ENCODE results near the gene RFPL1.
A peak's percentile ranks its signal among the peaks of the same experiment; 100 is the strongest.
"Not testable (repeated sequence)": the region's sequence is repeated elsewhere in the genome, so short reads cannot be mapped to it uniquely, and the experiment has no call there.

Gene RFPL1

DNA sequence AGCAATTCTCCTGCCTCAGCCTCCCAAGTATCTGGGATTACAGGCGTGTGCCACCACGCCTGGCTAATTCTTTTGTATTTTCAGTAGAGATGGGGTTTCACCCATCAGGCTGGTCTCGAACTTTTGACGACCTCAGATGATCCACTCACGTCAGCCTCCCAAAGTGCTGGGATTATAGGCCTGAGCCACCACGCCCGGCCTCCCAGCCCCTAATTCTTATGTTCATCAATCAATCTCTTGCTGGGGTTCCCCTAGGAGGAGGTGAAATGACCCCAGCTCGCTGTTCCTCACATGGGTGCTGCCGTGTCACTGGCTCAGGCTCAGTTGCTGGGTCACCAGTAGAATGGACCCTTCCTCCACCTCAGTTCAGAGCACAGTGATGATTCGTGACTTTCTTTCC, at the start of gene RFPL1:
Gene RFPL1 (plus strand): TSS at position 301 of the 400 bp plus-strand sequence.
- DNase-seq: not testable (repeated sequence)

DNA sequence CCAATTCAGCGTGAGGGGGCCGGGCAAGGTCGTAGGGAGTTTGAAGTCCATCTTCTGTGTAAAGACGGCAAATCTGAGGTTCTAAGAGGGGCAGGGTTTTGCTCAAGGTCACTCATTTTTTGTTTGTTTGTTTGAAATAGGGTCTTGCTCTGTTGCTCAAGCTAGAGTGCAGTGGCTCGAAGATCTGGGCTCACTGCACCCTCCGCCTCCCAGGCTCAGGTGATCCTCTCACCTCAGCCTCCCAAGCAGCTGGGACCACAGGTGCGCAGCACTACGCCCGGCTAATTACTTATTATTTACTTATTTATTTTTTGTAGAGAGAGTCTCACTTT, 49.7 kb upstream of the RFPL1 start:
- DNase-seq: no peak

DNA sequence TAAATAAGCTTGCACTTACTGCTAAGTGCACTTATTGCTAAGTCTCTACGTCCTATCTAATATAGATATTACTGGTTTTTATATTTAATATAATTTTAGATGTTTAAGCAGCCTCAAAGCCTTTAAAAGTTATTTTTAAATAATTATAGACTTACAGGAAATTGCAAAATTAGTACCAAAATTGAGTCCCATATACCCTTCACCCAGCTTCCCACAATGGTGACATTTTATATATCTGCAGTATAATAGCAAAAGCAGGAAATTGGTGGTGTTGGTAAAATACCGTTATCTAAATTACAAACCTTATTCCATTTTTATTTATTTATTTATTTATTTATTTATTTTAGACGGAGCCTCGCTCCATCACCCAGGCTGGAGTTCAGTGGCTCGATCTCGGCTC, 48.1 kb upstream of the RFPL1 start:
- no peak for DNase-seq

DNA sequence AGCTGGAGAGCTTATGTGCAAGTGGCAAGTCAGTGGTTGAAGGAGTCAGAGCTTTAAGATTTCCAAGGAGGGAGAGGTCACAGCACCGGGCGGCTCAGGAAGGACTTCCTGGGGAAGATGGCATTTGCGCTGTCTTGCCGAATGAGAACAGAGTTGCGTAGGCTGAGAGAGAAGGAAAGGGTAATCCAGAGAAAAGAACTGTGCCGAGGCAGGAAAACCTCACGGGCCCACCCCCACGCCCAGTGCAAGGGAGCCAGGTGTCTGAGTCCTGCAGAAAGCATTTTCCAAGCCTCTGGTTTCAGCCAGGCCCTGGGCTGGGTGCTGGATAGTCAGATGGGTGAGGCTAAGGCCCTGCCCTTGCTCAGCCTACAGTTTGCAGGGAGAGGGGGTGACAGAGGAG, 46.8 kb upstream of the RFPL1 start:
- DNase-seq: no peak

DNA sequence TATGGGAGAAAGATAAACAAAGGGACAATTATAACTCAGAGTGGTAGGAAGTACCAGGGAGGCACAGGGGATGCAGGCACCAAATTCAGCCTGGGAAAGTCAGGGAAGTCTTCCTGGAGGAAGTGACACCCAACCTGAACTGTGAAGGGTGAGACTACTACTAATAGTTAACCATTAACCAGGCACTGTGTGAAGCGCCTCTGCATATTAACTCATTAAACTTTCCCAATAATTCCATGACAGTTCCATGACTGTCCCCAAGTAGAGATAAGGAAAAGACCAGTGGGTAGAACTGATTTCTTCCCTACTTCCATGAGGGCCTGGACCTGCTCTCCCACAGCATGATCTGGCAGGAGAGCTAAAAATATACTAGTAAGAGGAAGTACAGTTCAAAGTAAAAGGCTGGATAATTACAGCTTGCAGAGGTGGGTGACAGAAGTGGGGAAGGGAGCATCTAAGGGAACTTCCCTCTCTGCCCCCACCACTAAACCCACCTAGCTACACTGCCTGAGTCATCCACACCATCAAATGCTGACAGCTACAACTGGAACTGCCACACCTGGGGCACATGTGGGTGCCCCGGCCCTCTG, 45.3 kb upstream of the RFPL1 start:
- peak; percentile 37 to 68 for DNase-seq

DNA sequence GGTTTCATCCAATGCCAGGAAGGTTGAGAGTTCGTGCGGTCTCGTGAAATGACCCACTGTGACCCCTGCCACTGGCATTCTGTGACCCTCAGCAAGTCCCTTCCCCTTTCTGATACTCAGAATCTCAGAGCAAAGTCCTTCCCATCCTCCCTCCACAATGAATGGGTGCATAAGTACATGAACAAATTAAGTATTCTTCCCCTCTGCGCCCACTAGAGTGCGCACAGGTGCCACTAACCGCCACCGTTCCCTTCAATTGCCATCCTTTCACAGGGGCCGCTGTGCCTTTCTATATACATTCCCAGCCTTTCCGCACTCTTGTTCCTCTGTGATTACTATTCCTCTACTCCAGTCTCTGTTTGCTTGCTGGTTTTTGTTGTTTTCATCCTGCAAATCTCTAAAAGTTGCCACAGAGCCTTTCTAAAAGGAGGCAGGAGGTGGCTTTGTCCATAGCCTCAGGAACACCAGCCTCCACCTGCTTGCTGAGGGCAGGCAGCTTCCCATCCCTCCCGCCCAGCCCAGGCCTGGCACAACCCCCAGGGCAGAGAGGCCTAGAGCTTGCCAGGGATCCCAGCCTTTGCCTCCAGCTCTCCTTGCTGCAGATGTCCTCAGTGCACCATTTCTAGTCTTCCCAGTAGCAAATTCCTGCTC, 43.3 kb upstream of the RFPL1 start:
- DNase-seq: peak; percentile 86 to 96

DNA sequence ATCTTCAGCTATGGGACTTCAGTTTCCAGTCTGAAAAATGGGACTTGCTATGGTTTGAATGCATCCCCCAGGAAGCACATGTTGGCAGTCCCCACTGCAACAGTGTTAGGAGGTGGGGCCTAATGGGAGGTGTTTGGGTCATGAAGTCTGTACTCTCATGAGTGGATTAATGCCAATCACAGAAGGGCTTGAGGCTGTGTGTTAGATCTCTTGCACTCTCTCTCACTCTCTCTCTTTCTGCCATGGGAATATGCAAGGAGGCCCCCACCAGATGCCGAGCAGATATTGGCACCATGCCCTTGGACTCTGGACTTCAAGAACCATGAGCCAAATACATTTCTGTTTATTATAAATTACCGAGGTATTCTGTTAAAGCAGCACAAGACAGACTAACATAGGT, 42.3 kb upstream of the RFPL1 start:
- DNase-seq: no peak

DNA sequence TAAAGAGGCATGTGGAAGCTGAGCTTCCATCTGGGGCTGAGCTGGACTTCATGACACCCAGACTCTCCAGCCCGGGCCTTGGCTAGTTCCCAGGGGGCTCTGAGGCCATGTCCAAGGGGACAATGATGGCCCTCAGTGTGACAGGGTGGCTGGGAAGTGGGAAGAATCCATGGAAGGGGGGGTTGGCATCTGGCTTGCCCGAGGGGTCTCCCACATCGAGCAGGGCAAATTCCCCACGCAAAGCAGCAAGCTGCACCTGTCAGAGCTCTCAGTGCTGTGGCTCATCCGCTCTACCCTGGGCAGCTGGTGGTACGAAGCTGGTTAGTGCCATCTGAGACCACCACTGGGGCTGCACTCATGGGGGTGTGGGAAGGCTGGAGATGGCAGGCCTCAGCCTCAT, 40.6 kb upstream of the RFPL1 start:
- no peak for DNase-seq

DNA sequence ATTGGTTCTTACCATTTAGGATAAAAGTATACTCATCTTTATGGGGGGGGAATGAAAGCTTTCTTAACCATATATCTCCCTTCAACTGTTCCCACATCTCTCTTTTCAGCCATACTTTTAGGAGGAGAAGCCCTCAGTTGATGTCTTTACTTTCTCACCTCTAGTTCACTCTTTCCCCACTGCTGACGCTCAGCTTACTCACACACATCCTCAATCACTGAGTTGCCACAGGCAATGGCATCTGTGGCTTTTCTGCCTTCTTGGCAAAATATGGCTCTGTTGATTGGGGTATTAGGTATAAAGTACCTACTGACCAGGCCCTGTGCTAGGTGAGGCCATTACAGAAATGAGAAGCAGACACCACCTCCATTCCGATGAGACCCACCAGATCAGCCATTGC, 37.8 kb upstream of the RFPL1 start:
- no peak for DNase-seq

DNA sequence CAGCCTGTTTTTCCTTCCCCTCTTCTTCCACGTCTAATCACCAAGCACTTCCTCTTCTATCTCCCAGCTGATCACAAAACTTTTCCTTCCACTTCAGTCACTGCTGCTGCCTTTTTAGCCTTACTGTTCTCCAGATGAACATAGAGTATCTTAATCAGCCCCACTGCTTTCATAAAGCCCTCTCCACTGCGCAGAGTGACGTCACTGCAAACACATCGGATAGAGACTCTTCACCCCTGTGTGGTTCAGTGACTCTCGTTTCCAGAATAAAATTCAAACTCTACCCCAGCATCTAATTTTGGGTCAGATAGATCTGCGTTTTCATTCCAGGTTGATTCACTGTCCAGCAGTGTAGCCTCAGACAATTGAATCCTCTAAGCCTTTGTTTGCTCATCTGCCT, 36.8 kb upstream of the RFPL1 start:
- not testable (repeated sequence) for DNase-seq

DNA sequence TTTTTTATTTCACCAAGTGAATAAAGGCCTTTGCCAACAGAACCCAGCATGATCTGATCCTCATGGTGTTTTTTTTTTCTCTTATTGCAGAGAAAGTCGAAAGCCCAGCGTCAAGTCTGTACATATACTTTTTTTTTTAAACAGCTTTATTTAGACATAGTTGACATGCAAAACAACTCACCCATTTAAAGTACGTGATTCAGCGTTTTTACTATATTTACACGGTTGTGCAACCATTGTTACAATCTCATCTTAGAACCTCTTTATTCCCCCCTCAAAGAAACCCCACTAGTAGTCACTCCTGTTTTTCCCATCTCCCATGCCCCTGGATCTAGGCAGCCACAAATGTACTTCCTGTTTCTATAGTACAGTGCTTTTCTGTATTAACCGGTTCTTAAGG, 29.4 kb upstream of the RFPL1 start:
- DNase-seq: no peak

DNA sequence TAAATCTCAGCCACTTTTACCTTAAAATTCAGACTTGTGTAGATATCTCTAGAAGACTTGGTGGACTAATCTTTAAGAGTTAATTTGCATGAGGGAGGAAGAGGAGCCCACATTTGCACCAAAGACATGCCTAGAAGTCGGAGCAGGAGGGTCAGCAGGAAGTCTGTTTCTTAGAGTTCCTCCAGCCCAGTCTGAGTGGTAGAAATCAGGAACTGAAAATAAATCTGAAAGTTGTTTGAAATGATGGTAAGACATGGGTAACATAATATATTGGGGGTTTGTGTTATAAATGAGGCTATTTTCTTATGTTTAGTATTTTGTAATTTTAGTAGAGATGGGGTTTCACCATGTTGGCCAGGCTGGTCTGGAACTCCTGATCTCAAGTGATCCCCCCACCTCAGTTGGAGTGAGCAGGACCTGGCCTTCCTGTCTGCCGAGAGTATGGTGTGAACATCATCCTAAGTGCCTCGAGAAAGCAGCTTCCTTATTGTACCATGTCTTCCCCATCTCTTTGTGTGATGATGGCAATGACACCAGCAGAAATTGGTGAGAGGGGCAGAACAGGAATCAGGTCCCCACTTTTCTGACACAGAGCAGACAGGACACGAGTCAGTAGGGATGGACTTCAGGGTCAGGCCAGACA, 26.7 kb upstream of the RFPL1 start:
- DNase-seq: not testable (repeated sequence)

DNA sequence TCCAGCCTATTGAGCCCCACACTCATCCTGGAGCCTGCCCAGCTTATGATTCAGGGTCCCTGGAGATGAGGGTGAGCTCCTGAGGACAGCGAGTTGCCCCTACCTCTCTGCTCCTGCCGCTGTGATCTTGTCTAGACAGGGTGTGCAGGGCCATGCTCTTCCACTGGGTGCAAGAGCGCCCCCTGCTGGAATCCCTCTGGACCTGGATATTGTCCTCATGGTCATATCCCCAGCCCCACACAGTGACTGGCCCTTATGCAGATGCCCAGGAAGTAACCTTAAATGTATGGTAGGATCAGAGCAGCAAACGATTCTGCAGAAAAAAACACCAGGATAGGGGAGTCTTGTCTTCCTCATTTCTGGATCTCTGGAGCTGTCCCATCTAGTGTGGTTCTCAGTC, 25.6 kb upstream of the RFPL1 start:
- DNase-seq: peak; percentile 17 to 26

DNA sequence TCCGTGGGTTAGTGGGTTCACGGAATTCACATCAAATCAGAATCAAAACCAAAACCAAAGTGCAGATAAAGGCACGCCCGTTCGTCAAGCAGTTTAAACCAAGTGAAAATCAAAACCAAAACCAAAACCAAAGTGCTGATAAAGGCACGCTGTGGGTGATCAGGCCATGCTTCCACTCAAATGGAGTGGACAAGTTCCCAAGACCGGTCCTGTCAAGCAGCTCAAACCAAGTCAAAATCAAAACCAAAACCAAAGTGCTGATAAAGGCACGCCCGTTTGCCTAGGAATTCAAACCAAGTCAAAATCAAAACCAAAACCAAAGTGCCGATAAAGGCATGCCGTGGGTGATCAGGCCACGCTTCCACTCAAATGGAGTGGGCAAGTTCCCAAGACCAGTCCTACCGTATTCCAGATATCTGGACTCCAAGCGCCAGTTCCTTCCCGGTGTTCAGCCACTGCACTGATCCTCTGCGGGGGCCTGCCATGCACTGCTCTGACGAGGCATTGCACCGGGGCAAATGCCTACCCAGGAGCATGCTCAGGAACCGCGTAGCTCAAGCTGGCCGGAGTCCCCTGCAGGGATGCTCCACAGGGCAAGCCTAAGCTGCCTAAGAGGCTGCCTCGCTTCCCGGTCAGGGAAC, 23.3 kb upstream of the RFPL1 start:
- not testable (repeated sequence) for DNase-seq

DNA sequence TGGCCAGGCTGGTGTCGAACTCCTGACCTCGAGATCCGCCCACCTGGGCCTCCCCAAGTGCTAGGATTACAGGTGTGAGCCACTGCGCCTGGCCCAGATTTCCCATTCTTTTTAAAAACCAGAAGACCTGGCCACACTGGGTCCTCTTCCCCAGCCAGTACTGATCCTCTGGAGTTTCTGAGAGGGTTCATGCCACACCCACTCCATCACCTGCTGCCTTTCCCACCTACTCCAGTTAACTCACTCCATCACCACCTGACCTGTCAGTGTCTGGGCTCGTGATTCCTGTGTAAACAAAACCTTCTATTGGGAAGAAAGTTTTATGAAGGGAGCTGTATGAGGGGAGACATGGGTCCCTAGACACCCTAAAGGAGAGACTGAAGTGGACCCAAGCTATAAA, 19.7 kb upstream of the RFPL1 start:
- DNase-seq: not testable (repeated sequence)

DNA sequence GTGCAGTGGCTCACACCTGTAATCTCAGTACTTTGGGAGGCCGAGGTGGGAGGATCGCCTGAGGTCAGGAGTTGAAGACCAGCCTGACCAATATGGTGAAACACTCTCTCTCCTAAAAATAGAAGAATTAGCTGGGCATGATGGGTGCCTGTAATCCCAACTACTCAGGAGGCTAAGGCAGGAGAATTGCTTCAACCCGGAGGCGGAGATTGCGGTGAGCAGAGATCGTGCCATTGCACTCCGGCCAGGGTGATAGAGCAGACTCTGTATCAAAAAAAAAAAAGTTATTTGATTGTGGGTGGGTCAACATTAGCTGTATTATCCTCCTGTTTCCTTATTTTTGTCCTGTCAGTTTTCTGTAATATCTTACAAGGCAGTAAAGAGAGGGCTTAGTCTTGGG, 11.9 kb upstream of the RFPL1 start:
- no peak for DNase-seq

DNA sequence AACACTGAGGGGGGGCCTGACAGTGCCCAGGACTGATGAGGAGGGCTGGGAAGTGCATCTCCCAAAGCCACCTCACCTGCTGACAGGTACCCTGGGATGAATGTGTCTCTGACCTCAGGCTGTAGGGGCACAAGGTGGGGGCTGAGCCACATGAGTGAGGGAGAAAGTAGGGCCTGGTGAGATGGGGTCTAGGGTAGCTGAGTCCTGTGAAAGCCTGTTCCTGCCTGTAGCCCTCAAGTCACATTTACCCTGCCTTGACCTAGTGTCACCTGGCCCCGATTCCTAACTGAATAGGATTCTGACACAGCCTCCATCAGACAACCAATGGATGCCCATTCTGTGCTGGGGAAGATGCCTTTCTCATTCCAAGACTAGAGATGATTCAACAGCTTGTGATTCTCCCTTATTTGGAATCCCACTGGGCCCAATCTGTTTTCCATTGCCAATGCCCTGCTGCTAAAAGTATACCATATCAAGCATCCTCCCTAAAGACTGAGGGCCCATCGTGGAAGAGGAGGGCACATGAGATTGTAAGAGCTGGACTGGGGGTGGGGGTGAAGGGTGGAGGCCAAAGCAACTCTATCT, 11.1 kb upstream of the RFPL1 start:
- no peak for DNase-seq

DNA sequence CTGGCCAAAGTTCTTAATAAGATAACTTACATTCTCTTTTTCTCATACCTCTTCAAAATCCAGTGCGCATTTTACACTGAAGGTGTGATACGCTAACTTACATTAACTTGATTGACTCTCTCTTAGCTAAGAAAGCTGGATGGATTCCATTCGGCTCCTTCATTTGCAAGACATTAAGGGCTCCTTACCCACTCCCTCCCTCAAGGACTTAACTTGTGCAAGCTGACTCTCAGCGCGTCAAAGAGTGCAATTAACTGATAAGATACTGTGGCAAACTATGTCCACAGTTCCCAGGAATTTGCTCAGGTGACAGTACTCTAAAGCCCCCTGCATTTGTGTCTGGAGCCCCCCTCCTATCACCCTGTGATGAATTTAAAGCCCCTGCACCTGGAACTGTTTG, 6.4 kb upstream of the RFPL1 start:
- DNase-seq: no peak

DNA sequence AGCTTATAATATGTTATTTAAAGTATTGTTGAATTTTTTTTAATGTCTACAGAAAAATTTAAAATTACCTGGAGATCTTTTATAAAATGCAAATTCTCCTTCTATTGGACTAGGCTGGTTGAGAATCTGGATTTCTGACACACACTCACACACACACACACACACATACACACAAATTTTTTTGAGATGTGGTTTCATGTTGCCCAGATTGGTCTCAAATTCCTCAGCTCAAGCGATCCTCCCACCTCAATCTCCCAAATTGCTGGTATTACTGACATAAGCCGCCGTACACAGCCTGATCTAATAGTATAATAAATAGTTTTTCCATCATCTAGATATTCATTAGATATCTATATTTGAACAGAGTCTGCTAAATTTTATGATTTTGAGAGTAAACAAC, 4.5 kb upstream of the RFPL1 start:
- no peak for DNase-seq

DNA sequence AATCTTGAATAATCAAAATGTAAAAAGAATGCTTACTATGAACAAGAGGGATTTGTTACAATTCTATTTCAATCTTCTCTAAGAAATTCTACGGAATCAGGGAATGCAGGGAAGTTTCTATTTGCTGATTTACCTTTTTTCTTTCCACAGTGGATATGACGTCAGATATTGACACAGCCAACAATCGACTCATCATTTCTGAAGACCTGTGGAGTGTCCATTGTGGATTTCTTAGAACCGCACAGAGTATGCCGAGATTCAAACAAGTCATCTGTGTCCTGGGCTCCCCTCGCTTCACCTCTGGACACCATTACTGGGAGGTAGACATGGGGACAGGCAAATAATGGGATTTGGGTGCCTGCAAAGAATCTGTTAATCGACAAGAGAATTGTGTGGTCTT, 4.1 kb upstream of the RFPL1 start:
- no peak for DNase-seq

DNA sequence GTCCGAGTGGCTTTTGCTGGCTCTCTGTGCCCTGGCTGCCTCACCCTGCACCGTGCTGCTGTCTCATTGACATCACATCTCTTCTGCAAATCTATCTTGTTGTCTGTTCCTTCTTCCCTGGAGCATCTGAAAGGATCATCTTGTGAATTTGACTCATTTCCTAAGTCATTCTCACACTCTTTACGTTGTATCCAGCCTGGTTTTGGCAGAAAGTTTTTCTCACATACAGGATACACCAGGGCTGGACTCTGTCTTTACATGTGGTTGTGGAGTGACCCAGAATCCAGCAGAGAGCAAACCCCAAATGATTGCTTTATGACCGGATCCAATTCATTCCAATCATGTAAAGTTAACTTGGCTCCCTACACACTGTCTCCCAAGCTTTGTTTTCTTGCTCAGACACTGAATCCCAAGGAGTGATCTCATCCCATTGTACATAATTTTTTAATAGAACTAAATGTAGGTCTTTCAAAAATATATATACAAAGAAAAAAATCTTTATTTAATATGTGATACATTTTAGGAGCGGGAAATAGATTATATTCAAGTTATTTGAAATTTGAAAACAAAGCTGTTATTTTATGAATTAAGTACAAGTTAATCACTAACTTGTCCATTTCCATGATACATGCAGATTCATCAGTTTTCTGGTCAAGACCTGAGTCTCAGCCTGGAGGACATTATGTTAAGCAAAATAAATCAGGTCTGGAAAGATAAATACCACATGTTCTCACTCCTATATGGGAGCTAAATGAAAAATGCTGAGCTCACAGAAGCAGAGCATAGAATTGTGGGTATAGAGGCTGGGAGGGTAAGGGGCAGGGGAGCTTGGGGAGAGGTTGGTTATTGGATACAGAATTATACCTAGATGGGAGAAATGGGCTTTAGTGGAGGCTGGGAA, 2.9 kb upstream of the RFPL1 start:
- DNase-seq: no peak

DNA sequence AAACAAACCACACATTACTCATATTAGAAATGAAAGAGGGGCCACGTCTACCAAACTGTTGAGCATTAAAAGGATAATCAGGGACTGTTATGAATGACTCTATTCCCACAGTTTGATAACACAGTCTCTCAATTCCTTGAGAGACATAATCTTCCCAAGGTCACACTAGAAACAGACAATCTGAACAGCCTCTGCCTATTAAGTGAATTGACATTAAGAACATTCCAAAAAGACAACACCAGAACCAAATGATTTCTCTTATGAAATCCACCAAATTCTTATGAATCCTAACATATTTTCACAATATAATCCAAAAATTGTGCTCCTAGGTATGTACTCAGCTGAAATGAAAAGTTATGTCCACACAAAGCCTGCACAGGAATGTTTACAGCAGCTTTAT, 4.6 kb downstream of the RFPL1 start:
- no peak for DNase-seq

DNA sequence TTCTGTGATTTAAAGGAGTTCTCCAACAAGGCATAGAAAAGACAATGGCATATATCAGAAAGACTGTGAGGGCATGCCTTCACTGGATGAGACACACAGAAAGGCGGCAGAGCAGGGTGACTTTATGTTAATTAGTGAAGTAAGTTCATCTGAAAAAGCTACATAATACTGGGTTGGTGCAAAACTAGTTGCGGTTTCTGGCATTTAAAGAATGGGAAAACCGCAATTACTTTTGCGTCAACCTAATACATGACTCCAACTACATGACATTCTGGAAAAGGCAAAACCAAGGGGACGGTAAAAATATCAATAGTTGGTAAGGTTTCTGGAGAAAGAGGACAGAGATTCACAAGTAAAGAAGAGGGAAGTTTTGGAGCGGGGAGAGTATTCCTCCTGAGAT, 5.1 kb downstream of the RFPL1 start:
- no peak for DNase-seq
